HG03571 (cell line): ENCODE data around the gene RYR2.

Experiments
- ATAC-seq: cut with Tn5 transposase; IDR thresholded peaks from one replicate; pipeline ENCODE4 v1.9.1; 2021; ENCODE audit not compliant: unreplicated experiment

RYR2 gene

DNA sequence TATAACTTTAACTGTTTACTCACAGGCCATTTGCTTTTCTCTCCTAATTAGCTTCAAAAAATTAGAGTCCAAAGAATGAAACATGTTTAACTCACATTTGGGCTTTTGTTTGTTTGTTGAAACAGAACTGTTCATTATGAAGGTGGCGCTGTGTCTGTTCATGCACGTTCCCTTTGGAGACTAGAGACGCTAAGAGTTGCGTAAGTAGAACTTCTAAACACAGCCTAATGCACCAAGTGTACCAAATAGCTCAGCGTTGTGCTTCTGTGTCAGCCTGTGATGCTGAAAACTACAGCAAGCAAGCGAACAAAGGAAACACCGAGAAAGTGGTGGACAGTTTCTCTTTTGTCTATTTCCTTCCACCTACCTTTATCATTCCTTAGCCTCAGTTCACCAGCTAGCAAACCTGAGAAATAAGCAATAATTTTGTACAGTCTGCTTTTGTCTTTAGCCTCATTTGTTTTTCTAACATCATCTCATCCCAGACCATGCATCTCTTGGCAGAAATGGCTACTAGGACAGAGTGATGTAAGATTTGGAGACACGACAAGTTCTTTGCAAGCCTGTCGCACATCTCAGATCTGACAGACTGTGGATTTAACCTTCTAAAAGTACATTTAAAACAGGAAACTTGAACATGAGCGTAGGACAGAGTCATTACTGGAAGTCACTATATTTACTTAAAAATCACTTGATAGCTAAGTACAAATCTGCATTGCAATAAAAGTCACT is 375.1 kb downstream of the RYR2 start:
- no peak for ATAC-seq

DNA sequence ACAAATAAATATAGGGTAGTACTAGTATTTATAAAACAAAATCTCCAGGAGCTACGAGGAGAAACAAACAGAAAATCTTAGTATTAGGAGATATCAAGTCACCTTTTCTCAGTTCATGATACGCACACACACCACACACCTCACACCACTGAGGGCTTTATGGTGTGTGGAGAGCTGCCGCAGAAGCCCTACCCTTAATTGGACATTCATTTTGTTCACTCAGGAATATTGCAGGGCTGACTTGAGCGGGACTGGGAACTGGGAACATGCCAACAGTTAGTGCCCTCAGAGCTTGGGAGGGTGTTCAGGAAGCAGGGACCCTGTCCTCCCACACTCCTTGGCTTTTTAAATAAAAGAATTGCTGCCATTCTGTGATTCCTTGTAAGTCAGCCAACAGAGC is 386.8 kb downstream of the RYR2 start:
- no peak for ATAC-seq

DNA sequence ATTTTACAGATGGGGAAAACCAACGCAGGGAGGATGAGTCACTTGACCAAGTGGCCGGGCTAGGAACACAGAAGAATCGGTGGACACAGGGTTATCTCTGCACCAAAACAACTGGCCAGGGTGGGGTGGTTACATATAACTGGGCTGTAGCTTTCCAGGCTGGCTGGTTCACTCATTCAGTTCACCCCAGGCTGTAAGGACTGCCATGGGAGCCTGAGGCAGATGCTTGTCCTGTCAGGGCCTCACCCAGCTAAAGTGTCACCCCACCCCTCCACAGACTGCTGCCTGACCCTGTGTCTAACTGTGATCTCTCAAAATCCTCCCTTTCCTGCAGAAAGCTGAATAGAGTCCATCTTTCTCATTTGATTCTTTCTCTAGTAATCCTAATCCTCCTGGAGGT is 387.3 kb downstream of the RYR2 start:
- no peak for ATAC-seq

DNA sequence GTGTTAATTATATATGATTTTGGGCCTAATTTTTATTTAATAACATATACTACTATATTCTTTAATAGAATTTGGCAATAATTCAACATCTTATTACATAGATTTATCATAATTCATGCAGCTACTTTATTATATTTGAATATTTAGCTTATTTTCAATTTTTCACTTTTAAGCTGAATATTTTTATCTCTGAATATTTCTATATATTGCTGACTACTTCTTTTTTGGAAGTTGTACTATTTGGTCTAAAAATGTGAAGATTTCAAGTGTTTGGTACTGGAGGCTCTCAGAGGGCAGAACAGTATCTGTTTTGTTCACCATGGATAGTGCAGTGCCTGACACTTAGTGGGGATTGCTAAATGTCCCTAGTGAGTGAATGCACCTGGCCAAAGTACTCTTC is 389.5 kb downstream of the RYR2 start:
- ATAC-seq = no peak

DNA sequence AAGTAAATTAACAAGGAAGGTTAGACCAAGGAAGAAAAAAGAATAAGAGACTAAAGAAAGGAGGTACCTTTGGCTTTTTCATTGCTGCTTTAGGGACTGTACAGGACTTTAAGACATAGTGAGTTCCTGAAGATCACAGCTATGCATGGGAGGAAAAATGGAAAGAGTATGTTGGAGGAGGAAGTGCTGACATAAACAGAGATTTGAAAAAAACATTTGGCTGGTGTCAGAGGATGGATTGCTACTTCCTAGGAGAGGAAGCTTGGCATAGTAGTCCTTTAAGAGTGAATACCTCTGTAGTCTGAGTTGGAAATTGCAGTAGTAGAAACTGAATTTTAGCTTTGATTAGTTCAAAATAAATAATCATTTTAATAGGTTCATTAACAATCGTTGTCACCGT is 398.4 kb downstream of the RYR2 start:
- ATAC-seq = no peak

DNA sequence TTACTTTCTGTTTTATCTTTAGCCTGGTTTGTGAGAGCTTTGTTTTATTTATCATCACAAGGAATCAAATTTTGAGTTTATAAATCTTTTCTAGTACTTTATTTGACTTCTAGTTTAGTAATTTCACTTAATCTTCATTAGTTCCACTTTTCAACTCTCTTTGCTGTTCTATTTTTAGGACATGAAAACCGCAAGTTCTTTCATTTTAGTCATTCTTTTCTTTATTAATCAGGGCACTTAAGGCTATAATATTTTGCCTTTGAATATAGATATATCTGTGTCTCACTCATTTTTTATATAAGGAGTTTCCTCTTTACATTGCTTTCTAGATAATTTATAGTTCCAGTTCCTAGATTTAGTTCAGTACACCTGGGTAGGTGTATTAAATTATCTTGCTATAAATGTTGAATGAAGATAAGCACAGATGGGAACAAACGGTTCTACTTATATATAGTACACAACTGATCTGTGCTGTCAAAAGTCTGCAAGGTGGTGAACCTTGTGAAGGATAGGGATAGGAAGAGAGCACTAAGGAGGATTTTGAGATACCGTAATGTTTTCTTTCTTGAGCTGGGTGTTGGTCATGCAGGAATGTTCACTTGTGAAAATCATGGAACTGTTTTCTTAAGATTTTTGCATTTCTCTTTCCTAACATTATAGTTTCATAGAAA is 402.3 kb downstream of the RYR2 start:
- no peak for ATAC-seq

DNA sequence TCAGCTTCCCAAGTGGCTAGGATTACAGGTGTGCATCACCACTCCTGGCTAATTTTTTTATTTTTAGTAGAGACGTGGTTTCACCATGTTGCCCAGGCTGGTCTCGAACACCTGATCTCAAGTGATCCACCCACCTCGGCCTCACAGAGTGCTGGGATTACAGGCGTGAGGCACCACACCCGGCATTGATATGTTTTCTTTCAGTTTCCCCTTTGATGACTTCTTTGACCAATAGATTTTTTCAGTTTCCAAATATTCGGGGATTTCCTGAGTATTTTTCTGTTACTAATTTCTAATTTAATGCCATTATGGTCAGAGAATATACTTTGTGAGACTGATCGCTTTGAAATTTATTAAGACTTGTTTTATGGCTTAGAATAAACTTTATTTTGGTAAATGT is 406.1 kb downstream of the RYR2 start:
- no peak for ATAC-seq

DNA sequence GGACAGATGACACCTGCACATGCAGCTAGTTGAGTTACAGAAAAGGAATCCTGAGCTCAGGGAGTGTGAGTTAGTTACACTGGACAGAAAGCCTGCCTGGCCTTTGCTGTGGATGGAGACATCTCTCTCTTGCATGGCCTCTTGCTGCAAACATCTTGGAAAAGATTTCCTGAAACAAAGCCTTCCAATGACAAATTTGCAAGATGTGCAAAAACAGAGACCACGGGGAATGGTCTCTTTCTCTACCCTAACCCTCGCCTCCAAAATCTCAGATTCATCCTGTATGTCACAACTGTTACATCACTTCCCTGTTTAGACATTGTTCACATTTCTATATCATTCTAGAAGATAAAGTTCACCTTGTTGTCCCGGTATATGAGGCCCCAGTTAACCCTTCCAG is 415.6 kb downstream of the RYR2 start:
- no peak for ATAC-seq

DNA sequence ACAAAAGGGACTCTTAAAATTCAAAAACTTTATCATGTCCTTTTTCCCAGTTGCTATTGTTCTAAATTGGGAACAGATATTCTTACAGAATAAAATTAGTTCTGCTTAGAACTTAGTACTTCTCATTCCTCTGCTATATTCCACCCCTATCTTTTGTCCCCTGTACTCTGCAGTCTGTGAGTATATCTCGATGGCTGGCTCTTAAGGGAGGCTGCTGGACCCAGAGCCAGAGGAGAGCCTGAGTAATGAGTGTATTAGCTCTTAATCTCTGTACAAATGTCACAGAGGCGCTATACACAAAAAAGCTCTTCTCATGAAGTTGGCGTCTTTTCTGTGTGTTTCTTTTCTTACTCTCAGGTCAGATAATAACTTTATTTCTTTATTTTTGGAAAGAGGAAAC is 425.3 kb downstream of the RYR2 start:
- ATAC-seq = no peak

DNA sequence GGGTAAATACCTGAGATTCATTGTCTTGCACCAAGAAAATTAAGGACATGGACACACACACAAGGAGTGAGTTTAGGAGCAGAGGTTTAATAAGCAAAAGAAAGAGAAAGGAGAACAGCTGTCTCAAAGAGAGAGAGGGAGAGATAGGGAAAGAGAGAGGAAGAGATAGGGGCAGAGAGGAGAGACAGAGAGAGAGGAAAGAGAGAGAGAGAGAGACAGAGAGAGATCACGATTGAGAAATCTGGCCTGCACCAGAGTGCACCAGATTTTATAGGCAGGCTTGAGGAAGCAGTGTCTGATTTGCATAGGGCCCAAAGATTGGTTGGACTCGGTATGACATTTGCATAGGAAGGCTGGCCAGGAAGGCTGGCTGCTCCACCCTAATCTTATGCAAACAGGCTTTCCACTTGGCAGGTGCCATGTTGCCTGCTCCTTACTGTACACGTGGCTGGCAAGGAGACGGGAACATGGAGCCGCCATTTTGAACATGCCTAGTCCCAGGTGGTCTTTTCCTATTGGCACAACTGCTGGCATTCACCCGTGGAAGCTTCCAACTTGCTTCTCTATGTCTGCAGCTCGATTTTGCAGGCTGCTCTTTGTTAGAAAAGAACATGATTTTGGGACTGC is 428.8 kb downstream of the RYR2 start:
- no peak for ATAC-seq

DNA sequence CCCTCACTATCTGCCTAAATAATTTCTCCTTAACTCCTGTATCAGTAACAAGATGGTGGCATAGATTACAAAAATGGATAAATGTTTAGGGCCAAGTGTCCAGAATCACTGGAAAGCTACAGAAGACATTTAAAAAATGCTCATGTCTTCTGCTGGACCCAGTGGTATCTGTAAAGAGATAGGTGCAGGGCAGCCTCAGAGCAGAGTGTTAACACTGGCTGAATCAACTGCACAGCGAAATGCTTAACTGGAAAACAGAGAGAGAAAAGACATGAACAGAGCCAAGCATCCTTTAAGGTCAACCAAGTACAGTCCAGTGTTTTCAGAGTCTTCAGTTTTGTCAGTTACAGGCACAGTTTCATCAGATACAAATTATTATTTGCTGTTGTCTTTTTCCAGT is 429.4 kb downstream of the RYR2 start:
- ATAC-seq = no peak

DNA sequence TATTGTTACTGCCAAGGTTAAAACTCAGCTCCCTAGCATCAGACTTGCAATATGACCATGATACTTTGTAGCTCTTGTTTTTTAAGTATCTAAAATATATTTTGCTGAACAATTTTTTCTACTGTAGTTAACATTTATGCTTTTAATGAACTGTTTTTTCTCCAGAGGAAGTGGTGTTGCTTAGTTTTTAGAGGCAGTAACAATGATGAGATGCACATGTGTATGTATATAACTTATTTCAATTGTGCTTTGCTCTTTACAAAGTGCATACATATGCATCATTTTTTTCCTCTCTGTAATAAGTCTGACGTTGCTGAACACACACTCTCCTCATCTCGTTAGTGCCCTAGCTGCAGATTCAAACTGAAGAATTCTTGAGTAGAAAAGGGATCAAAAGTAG is 430.0 kb downstream of the RYR2 start:
- ATAC-seq = no peak

DNA sequence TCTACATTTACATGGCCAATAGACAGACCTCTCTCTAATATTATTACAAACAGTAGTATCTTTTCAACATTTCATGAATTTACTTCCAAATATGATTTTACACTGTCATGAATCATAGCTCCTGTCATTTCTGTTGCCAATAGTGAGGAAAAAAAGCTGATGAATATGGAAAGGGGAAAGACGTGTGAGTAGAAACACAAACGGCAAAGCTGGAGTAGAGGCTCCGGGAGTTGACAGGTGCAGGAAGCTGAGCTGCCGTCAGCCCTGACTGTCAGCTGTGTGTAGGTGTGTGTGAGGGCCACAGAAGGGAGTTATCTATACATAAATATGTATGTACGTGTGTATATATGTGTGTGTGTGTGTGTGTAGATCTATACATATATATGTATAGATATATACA is 431.9 kb downstream of the RYR2 start:
- no peak for ATAC-seq

DNA sequence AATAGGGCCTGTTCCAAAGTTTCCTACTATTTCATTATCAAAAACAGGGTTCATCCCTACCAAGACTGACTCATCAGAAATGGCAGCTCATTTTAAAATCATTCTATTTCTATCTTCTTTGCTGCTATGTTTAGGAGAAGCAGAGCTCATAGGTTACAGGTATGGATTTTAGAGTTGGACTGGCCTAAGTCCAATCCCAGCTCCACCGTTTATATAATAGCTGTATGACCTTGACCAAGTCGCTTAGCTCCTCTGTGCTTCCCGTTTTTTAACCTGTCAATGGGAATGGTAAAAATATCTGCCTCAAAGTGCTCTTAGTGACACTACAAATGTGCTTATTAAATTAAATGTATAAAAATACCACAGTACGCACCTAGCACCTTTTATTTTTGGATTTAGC is 436.1 kb downstream of the RYR2 start:
- no peak for ATAC-seq

DNA sequence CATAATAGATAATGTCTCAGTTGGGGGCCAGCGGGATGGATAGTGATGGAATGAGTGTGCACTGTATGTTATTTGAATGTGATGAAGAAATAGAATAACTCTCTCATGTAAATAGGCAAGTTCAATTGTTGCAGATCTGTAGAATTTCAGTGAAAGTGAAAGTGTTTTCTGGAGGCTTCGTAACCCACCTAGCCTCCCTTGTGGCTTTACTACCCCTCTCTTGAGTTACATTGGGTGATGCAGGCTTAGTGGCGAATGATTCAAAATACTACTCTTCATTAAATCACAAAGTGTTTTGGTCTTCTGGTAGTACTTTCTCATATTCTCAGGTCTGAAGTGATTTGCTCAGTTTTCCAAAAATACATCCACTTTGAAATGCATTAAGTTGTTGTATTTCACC is 436.9 kb downstream of the RYR2 start:
- no peak for ATAC-seq

DNA sequence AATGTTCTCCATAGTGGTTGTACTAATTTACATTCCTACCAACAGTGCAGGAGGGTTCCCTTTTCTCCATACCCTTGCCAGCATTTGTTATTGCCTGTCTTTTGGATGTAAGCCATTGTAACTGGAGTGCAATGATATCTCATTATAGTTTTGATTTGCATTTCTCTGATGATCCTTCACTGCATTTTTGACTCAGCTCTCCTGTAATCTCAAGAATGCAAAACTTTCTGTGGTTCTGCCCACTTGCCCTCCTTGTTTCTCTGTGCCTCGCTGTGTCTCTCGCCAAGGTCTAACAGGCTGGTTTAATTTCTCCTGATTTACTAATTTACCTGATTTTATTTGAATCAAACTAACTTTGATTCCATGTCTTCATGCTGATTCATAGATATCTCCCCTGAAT is 440.8 kb downstream of the RYR2 start:
- ATAC-seq = no peak

DNA sequence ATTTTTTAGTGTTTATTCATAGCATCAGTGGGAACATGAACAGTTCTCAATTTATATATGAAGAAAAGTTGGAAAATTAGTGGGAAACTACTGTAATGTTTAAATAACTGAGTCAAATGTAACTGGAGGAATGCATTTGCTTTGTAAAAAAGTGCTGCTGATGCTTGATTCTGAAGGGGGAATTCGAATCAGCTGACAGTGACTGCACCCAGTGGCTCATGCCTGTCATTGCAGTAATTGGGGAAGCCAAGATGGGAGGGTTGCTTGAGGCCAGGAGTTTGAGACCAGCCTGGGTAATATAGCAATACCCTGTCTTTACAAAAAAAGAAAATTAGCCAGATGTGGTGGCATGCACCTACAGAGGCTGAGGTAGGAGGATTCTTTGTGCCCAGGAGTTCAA is 450.4 kb downstream of the RYR2 start:
- ATAC-seq = no peak

DNA sequence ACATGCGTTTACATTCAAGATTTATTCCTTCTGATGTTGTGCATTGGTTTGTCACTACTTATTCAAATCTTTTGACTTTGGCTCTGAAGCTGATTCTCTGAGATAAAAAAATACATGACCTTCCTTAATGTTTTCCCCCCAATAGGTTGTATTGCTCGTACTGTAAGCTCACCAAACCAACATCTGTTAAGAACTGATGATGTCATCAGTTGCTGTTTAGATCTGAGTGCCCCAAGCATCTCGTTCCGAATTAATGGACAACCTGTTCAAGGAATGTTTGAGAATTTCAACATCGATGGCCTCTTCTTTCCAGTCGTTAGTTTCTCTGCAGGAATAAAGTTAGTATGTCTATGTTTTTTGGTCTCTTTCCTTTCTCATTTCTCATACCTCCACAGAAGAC is 458.6 kb downstream of the RYR2 start:
- ATAC-seq = no peak

DNA sequence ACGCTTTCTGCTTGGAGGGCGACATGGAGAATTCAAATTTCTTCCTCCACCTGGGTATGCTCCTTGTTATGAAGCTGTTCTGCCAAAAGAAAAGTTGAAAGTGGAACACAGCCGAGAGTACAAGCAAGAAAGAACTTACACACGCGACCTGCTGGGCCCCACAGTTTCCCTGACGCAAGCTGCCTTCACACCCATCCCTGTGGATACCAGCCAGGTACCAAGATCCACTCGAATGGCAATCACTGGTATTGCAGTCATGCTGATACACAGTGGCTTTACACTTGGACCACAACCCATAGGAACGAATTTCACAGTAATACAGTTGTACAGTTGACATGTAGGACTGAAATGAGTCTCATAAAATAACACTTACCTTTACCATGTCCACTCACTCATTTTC is 461.3 kb downstream of the RYR2 start:
- ATAC-seq = no peak

DNA sequence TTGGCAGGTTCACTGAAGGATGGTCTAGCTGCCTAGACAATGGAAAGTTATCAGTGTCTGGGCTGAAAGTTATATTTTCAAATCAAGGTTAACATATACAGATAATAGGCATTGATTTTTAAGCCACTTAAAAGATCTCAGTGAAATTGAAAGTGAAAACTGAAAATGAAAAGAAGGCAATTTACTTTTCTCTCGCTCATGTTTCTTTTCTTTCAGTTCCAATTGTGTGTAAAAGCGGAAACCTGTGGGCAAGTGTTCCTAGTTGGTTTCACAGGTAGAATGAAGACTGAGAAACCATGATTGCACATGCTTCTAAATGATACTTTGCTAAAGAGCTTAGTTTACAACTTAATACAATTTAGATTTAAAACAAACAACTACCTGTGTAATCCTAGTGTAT is 465.0 kb downstream of the RYR2 start:
- ATAC-seq = peak; percentile 88

DNA sequence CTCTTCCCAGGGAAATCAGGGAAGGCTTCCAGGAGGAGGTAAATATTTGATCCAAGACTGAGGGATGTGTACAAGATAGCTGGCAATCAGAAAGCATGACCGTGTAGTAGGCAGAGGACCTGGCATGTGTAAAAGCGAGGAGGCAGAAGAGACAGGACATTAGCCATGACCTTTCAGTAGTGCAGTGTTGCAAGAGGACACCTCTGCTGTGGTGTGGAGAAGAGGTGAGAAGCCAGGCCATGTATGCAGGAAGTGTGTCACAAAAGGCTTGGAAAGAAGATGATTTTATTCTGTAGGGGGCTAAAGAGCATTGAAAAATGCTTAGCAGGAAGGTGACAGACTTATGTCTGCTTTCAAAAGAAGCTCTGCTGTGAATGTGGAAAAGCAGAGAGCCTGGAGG is 467.8 kb downstream of the RYR2 start:
- no peak for ATAC-seq

DNA sequence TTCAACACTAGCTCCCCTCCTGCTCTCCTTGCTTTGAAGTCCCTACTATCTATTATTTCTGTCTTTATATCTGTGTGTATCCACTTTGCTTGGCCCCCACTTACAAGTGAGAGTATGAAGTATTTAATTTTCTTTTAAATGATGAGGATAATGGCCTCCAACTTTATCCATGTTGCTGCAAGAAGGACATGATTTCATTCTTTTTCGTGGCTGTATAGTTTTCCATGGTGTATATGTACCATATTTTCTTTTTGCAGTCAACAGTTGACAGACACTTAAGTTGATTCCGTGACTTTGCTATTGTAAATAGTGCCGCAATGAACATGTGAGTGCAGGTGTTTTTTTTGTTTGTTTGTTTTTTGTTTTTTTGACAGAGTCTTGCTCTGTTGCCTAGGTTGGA is 483.1 kb downstream of the RYR2 start:
- ATAC-seq = no peak

DNA sequence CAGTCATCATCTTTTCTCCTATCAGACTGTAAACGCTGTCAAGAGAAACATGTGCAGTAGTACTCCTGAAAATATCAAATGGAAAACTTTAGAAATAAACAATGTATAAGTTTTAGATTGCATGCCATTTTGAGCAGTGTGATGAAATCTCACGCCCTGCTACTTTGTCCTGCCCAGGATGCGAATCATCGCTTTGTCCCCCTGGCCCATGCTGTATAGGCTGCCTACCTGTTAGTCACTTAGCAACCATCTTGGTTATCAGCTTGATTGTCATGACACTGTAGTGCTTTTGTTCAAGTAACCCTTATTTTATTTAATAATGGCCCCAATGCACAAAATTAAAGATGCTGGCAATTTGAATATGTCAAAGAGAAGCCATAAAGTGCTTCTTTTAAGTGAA is 485.8 kb downstream of the RYR2 start:
- ATAC-seq = no peak
